Stimulated activated CD4-positive, alpha-beta T cell treated with anti-CD3 and anti-CD28 coated beads, Interleukin-1b, Interleukin-23, amount 100 ng/mL, for 24 hours (primary cell): ENCODE results near the gene IGSF6.
"Not testable (repeated sequence)": the region's sequence is repeated elsewhere in the genome, so short reads cannot be mapped to it uniquely, and the experiment has no call there.

ENCODE experiments used
- DNase-seq, 4 experiments: peaks; one replicate each; pipeline ENCODE4 v3.0.0-alpha.2; 2020; ENCODE audit warnings: low read depth in 4 of 4, low spot score in 1 of 4

The IGSF6 gene

GRCh38 chr16:21629616-21630539 is 22.5 kb downstream of the IGSF6 start:
- not testable (repeated sequence) for DNase-seq

- DNase-seq, result no peak
Observed at GRCh38 chr16:21628772-21629171, 23.6 kb downstream of the IGSF6 start.

GRCh38 chr16:21628121-21628726 is 24.2 kb downstream of the IGSF6 start:
- no peak for DNase-seq

- no peak for DNase-seq
Observed at GRCh38 chr16:21626659-21627277, 25.6 kb downstream of the IGSF6 start.

- no peak for DNase-seq
Observed at GRCh38 chr16:21625026-21625425, 27.4 kb downstream of the IGSF6 start.

GRCh38 chr16:21622545-21622944 is 29.9 kb downstream of the IGSF6 start:
- DNase-seq, result no peak

- DNase-seq, result no peak
Observed at GRCh38 chr16:21620592-21620991, 31.8 kb downstream of the IGSF6 start.

GRCh38 chr16:21619765-21620425 is 32.5 kb downstream of the IGSF6 start:
- no peak for DNase-seq

GRCh38 chr16:21618281-21618680 is 34.1 kb downstream of the IGSF6 start:
- DNase-seq, result no peak

- no peak for DNase-seq
Observed at GRCh38 chr16:21617607-21618006, 34.8 kb downstream of the IGSF6 start.

GRCh38 chr16:21614896-21615295 is 37.5 kb downstream of the IGSF6 start:
- DNase-seq, result no peak

- no peak for DNase-seq
Observed at GRCh38 chr16:21613781-21614180, 38.6 kb downstream of the IGSF6 start.

- no peak for DNase-seq
Observed at GRCh38 chr16:21613361-21613760, 39.0 kb downstream of the IGSF6 start.

- DNase-seq, result no peak
Observed at GRCh38 chr16:21611556-21612384, 40.6 kb downstream of the IGSF6 start.

GRCh38 chr16:21611198-21611555 is 41.2 kb downstream of the IGSF6 start:
- DNase-seq, result no peak

- DNase-seq, result no peak
Observed at GRCh38 chr16:21610766-21611165, 41.6 kb downstream of the IGSF6 start.

- no peak for DNase-seq
Observed at GRCh38 chr16:21610006-21610544, 42.3 kb downstream of the IGSF6 start.

- no peak for DNase-seq
Observed at GRCh38 chr16:21608639-21609328, 43.6 kb downstream of the IGSF6 start.

GRCh38 chr16:21605848-21606247 is 46.6 kb downstream of the IGSF6 start:
- not testable (repeated sequence) for DNase-seq

- DNase-seq, result no peak
Observed at GRCh38 chr16:21603928-21604327, 48.5 kb downstream of the IGSF6 start.
